Uterus (tissue), 2 donors: ENCODE results near the gene TAPBP.

Experiments
- POLR2A ChIP-seq, 2 donors: fragments of 450-650 bp; IDR thresholded peaks; one replicate each; pipeline ENCODE4 v1.6.1; 2016; ENCODE audit warnings: antibody characterized with exemption in 2 of 2, mild to moderate bottlenecking in 1 of 2, moderate library complexity in 1 of 2
- TF ChIP-seq, protein P1 (sequence below), 4 experiments: fragments of 200-600 bp in 2 of 4; fragments of 450-650 bp in 2 of 4; sonication (generic) in 2 of 4; IDR thresholded peaks; one replicate each; pipeline ENCODE4 v1.5.1; 2016 to 2019; ENCODE audit warnings: antibody characterized with exemption in 4 of 4, mild to moderate bottlenecking in 2 of 4, moderate library complexity in 1 of 4

GRCh38 chr6:33279257-33279695 is 34.6 kb downstream of the TAPBP start:
- TF ChIP-seq, protein P1, sequence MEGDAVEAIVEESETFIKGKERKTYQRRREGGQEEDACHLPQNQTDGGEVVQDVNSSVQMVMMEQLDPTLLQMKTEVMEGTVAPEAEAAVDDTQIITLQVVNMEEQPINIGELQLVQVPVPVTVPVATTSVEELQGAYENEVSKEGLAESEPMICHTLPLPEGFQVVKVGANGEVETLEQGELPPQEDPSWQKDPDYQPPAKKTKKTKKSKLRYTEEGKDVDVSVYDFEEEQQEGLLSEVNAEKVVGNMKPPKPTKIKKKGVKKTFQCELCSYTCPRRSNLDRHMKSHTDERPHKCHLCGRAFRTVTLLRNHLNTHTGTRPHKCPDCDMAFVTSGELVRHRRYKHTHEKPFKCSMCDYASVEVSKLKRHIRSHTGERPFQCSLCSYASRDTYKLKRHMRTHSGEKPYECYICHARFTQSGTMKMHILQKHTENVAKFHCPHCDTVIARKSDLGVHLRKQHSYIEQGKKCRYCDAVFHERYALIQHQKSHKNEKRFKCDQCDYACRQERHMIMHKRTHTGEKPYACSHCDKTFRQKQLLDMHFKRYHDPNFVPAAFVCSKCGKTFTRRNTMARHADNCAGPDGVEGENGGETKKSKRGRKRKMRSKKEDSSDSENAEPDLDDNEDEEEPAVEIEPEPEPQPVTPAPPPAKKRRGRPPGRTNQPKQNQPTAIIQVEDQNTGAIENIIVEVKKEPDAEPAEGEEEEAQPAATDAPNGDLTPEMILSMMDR (IDR thresholded peaks at IDR 0.05): no peak
- no peak for TF ChIP-seq POLR2A (IDR thresholded peaks at IDR 0.05)
